ENCODE results near the gene NOM1.
"Not testable (repeated sequence)": the region's sequence is repeated elsewhere in the genome, so short reads cannot be mapped to it uniquely, and the experiment has no call there.

DNA sequence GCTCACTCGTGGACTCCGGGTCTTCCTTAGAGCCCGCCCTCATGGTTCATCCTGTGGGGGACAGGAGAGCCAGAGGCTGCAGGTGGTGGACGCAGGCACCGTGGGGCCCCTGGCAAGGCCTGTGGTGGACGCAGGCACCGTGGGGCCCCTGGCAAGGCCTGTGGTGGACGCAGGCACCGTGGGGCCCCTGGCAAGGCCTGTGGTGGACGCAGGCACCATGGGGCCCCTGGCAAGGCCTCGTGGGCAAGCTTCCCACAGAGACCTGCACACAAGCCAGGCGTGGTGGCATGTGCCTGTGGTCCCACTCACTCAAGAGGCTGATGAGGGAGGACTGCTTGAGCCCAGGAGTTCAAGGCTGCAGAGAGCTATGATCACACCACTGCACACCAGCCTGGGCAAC, 23.7 kb upstream of the NOM1 start:
- TF ChIP-seq, protein P1, sequence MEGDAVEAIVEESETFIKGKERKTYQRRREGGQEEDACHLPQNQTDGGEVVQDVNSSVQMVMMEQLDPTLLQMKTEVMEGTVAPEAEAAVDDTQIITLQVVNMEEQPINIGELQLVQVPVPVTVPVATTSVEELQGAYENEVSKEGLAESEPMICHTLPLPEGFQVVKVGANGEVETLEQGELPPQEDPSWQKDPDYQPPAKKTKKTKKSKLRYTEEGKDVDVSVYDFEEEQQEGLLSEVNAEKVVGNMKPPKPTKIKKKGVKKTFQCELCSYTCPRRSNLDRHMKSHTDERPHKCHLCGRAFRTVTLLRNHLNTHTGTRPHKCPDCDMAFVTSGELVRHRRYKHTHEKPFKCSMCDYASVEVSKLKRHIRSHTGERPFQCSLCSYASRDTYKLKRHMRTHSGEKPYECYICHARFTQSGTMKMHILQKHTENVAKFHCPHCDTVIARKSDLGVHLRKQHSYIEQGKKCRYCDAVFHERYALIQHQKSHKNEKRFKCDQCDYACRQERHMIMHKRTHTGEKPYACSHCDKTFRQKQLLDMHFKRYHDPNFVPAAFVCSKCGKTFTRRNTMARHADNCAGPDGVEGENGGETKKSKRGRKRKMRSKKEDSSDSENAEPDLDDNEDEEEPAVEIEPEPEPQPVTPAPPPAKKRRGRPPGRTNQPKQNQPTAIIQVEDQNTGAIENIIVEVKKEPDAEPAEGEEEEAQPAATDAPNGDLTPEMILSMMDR (IDR thresholded peaks at IDR 0.05), result not testable (repeated sequence)
- TF ChIP-seq, protein P2, sequence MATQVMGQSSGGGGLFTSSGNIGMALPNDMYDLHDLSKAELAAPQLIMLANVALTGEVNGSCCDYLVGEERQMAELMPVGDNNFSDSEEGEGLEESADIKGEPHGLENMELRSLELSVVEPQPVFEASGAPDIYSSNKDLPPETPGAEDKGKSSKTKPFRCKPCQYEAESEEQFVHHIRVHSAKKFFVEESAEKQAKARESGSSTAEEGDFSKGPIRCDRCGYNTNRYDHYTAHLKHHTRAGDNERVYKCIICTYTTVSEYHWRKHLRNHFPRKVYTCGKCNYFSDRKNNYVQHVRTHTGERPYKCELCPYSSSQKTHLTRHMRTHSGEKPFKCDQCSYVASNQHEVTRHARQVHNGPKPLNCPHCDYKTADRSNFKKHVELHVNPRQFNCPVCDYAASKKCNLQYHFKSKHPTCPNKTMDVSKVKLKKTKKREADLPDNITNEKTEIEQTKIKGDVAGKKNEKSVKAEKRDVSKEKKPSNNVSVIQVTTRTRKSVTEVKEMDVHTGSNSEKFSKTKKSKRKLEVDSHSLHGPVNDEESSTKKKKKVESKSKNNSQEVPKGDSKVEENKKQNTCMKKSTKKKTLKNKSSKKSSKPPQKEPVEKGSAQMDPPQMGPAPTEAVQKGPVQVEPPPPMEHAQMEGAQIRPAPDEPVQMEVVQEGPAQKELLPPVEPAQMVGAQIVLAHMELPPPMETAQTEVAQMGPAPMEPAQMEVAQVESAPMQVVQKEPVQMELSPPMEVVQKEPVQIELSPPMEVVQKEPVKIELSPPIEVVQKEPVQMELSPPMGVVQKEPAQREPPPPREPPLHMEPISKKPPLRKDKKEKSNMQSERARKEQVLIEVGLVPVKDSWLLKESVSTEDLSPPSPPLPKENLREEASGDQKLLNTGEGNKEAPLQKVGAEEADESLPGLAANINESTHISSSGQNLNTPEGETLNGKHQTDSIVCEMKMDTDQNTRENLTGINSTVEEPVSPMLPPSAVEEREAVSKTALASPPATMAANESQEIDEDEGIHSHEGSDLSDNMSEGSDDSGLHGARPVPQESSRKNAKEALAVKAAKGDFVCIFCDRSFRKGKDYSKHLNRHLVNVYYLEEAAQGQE (IDR thresholded peaks at IDR 0.05), result not testable (repeated sequence)

Data from A549 (cell line).